ENCODE results near the gene NEK8.

Gene NEK8

DNA sequence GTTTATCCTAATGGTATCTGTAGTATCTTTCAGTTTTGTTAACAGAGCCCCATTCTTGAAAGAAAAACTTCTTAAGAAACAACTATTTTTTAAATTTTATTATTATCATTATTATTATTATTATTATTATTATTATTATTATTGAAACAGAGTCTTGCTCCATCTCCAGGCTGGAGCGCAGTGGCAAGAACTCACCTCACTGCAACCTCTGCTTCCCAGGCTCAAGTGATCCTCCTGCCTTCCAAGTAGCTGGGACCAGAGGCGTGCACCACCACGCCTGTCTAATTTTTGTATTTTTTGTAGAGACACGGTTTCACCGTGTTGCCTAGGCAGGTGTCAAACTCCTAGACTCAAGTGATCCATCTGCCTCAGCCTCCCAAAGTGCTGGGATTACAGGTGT is 43.2 kb upstream of the NEK8 start:
- H3K27me3 ChIP-seq (ENCODE audit: low read length), result no peaks in the 10 kb centered on the region
- TF ChIP-seq EZH2phosphoT487 (conservative IDR thresholded peaks at IDR 0.05; ENCODE audit: low read length) (no peak), CTCF (IDR thresholded peaks at IDR 0.05; ENCODE audit: insufficient read depth, low read length, poor library complexity, severe bottlenecking) (no peak)
- no peaks in the 10 kb centered on the region for H3F3A ChIP-seq (ENCODE audit: insufficient read depth)
- no peak overlapping the region for H3K4me3 ChIP-seq (ENCODE audit: insufficient read depth, low read length, poor library complexity, severe bottlenecking)
- no peak overlapping the region for H3K27ac ChIP-seq (ENCODE audit: low read depth, low read length)
- H2AFZ ChIP-seq (ENCODE audit: low read depth, low read length, severe bottlenecking), result no peak overlapping the region
- no peak overlapping the region for H3K9ac ChIP-seq (ENCODE audit: low read length)
- no peaks in the 10 kb centered on the region for H3K79me2 ChIP-seq (ENCODE audit: insufficient read depth, low read length)
- no peak overlapping the region for H3K4me2 ChIP-seq (ENCODE audit: low read depth, low read length, poor library complexity, severe bottlenecking)
- peaks cover 39% of the 10 kb centered on the region for H3K36me3 ChIP-seq (ENCODE audit: low read length)
- H3K9me3 ChIP-seq (ENCODE audit: insufficient read depth, low read length), result no peaks in the 10 kb centered on the region
- no peaks in the 10 kb centered on the region for H4K20me1 ChIP-seq (ENCODE audit: low read depth, low read length)
- no peaks in the 10 kb centered on the region for H3K9me2 ChIP-seq (replicated peaks; ENCODE audit: insufficient read depth, low read length)

DNA sequence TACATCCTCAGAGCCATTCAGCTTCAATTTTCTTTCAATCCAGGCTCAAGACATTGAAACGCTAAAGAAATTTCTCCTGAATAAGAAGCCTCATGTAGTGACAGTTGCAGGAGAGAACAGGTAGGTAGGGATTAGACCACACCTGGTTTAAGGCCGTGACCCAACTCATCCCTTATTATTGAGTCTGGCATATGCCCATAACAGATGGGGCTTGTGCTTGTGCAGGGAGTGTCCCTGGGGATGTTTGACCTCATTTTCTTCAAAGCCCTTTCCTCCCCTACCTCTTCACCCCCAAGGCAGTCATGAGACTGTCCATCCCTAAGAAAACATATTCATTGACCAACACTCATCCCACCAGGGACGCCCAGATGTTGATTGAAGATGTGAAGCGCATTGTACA is 42.3 kb upstream of the NEK8 start:
- Histone ChIP-seq H3K4me3 (ENCODE audit: insufficient read depth, low read length, poor library complexity, severe bottlenecking) (no peak overlapping the region), H2AFZ (ENCODE audit: low read depth, low read length, severe bottlenecking) (no peak overlapping the region), H3K27me3 (ENCODE audit: low read length) (no peaks in the 10 kb centered on the region), H3K9me2 (replicated peaks; ENCODE audit: insufficient read depth, low read length) (no peaks in the 10 kb centered on the region), H3K9ac (ENCODE audit: low read length) (no peak overlapping the region), H3K27ac (ENCODE audit: low read depth, low read length) (no peak overlapping the region), H3K36me3 (ENCODE audit: low read length) (peaks cover 38% of the 10 kb centered on the region), H3F3A (ENCODE audit: insufficient read depth) (no peaks in the 10 kb centered on the region), H3K4me2 (ENCODE audit: low read depth, low read length, poor library complexity, severe bottlenecking) (no peak overlapping the region), H3K79me2 (ENCODE audit: insufficient read depth, low read length) (no peaks in the 10 kb centered on the region), H4K20me1 (ENCODE audit: low read depth, low read length) (no peaks in the 10 kb centered on the region), H3K9me3 (ENCODE audit: insufficient read depth, low read length) (no peaks in the 10 kb centered on the region)
- TF ChIP-seq CTCF (IDR thresholded peaks at IDR 0.05; ENCODE audit: insufficient read depth, low read length, poor library complexity, severe bottlenecking) (no peak), EZH2phosphoT487 (conservative IDR thresholded peaks at IDR 0.05; ENCODE audit: low read length) (no peak)

DNA sequence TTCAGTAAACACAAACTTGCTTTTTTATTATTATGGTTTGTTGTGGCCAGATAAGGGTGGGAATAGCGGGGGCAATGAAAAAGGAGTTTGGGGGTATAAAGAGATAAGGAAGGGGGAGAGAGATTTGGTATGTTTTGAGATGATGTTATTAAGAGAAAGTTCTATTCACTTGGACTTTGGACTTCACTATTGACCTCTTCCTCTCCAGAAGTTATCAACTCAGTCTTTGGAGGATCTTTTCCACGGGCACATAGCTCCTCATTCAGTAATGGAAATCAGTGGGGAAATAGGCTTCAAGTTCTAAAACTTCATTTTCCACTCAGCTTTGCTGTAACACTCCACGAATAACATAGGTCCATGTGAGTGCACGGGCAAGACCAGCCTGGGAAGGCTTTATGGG is 40.1 kb upstream of the NEK8 start:
- Histone ChIP-seq H3K9me3 (ENCODE audit: insufficient read depth, low read length) (no peaks in the 10 kb centered on the region), H3K27ac (ENCODE audit: low read depth, low read length) (no peak overlapping the region), H3K27me3 (ENCODE audit: low read length) (no peaks in the 10 kb centered on the region), H3K79me2 (ENCODE audit: insufficient read depth, low read length) (no peaks in the 10 kb centered on the region), H3F3A (ENCODE audit: insufficient read depth) (no peaks in the 10 kb centered on the region), H3K4me3 (ENCODE audit: insufficient read depth, low read length, poor library complexity, severe bottlenecking) (no peak overlapping the region), H3K9me2 (replicated peaks; ENCODE audit: insufficient read depth, low read length) (no peaks in the 10 kb centered on the region), H3K4me2 (ENCODE audit: low read depth, low read length, poor library complexity, severe bottlenecking) (no peak overlapping the region), H2AFZ (ENCODE audit: low read depth, low read length, severe bottlenecking) (no peak overlapping the region), H4K20me1 (ENCODE audit: low read depth, low read length) (no peaks in the 10 kb centered on the region), H3K36me3 (ENCODE audit: low read length) (peaks cover 38% of the 10 kb centered on the region), H3K9ac (ENCODE audit: low read length) (no peak overlapping the region)
- TF ChIP-seq EZH2phosphoT487 (conservative IDR thresholded peaks at IDR 0.05; ENCODE audit: low read length) (no peak), CTCF (IDR thresholded peaks at IDR 0.05; ENCODE audit: insufficient read depth, low read length, poor library complexity, severe bottlenecking) (no peak)

- no peaks in the 10 kb centered on the region for H3K79me2 ChIP-seq (ENCODE audit: insufficient read depth, low read length)
- H3K27me3 ChIP-seq (ENCODE audit: low read length), result no peaks in the 10 kb centered on the region
- H3K4me3 ChIP-seq (ENCODE audit: insufficient read depth, low read length, poor library complexity, severe bottlenecking), result no peak overlapping the region
- H3K27ac ChIP-seq (ENCODE audit: low read depth, low read length), result no peak overlapping the region
- no peaks in the 10 kb centered on the region for H4K20me1 ChIP-seq (ENCODE audit: low read depth, low read length)
- no peak overlapping the region for H2AFZ ChIP-seq (ENCODE audit: low read depth, low read length, severe bottlenecking)
- H3K9me3 ChIP-seq (ENCODE audit: insufficient read depth, low read length), result no peaks in the 10 kb centered on the region
- no peaks in the 10 kb centered on the region for H3F3A ChIP-seq (ENCODE audit: insufficient read depth)
- TF ChIP-seq EZH2phosphoT487 (conservative IDR thresholded peaks at IDR 0.05; ENCODE audit: low read length), result no peak
- no peak for TF ChIP-seq CTCF (IDR thresholded peaks at IDR 0.05; ENCODE audit: insufficient read depth, low read length, poor library complexity, severe bottlenecking)
- no peak overlapping the region for H3K9ac ChIP-seq (ENCODE audit: low read length)
- H3K36me3 ChIP-seq (ENCODE audit: low read length), result peaks cover 38% of the 10 kb centered on the region
- H3K4me2 ChIP-seq (ENCODE audit: low read depth, low read length, poor library complexity, severe bottlenecking), result no peak overlapping the region
- no peaks in the 10 kb centered on the region for H3K9me2 ChIP-seq (replicated peaks; ENCODE audit: insufficient read depth, low read length)
Measured at GRCh38 chr17:28689011-28689410, 39.6 kb upstream of the NEK8 start.

All from SU-DHL-6 (cell line).